Activated CD8-positive, alpha-beta T cell treated with anti-CD3 and anti-CD28 coated beads for 36 hours (primary cell): ENCODE results near the gene GPR173. TPM values are rescaled to one million over a fixed set of nuclear protein-coding genes. Genes with fewer than 3 reads are reported as not detected.
A peak's percentile ranks its signal among the peaks of the same experiment; 100 is the strongest.

Experiments used
- ATAC-seq: fragments of 200-7000 bp; cut with Tn5 transposase; one replicate; pipeline ENCODE4 v1.10.0; 2021; ENCODE audit warnings: mild to moderate bottlenecking, moderate library complexity
- CTCF ChIA-PET: fragments of 350-600 bp; sonication (Branson Sonifier 250); formaldehyde crosslinking; loops from one replicate; lab custom pipeline; 2021; ENCODE audit warnings: antibody characterized with exemption; lab: Charles Lee
- POLR2A ChIA-PET: fragments of 350-600 bp; sonication (Branson Sonifier 250); formaldehyde crosslinking; loops from one replicate; lab custom pipeline; 2021; ENCODE audit warnings: antibody characterized with exemption; lab: Charles Lee
- DNase-seq: peaks from one replicate; pipeline ENCODE4 v3.0.0-alpha.2; 2020
- H3K27ac Mint-ChIP-seq: one replicate; pipeline ENCODE4 v1.8.0; 2021; ENCODE audit warnings: mild to moderate bottlenecking, mixed read lengths
- H3K27me3 Mint-ChIP-seq: one replicate; pipeline ENCODE4 v1.8.0; 2021; ENCODE audit warnings: mixed read lengths
- H3K36me3 Mint-ChIP-seq: one replicate; pipeline ENCODE4 v1.8.0; 2021; ENCODE audit warnings: low read depth, mixed read lengths
- H3K4me1 Mint-ChIP-seq: one replicate; pipeline ENCODE4 v1.8.0; 2021; ENCODE audit warnings: low read depth, mixed read lengths
- H3K4me3 Mint-ChIP-seq: one replicate; pipeline ENCODE4 v1.8.0; 2021; ENCODE audit warnings: mild to moderate bottlenecking, moderate library complexity, mixed read lengths
- H3K9me3 Mint-ChIP-seq: one replicate; pipeline ENCODE4 v1.8.0; 2021; ENCODE audit warnings: mixed read lengths
- intact Hi-C: fragments of 100-400 bp; cut with micrococcal nuclease; formaldehyde crosslinking; loops from one replicate; pipeline ENCODE4 v1.10.0; 2022
- total RNA-seq, 2 experiments: library from RNA; stranded (reverse); gene quantifications; one replicate each; pipeline ENCODE4 v1.2.3, GENCODE V29; 2021
- TF ChIP-seq, protein P1 (sequence below): fragments of 200-600 bp; IDR thresholded peaks from one replicate; pipeline ENCODE4 v1.8.0; 2022; ENCODE audit warnings: antibody characterized with exemption, mild to moderate bottlenecking

GPR173 gene
- total RNA-seq, 2 experiments from 2014 or later, result 0.36 to 0.70 TPM

DNA sequence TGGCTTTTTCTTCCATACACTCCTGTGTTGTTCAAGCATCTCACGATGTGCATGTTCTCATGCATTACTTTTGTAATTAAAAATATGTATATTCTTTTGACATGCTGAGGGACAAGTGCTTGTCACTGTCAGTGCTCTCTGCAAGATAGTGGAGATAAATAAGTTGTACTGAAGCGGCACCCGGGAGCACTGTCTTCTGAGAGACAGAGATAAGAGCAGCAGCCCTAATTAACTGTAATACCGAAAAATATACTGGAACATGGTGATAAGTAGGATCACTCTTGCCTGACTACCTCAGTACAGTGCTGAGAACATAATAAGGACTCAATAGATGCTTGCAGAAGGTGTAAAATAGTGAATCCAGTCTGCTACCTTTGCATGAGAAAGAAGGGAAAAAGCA, 9.4 kb upstream of the GPR173 start:
- Mint-ChIP-seq H3K27ac (no peak overlapping the region), H3K9me3 (no peaks in the 10 kb centered on the region), H3K36me3 (no peaks in the 10 kb centered on the region), H3K27me3 (peaks cover 7% of the 10 kb centered on the region), H3K4me1 (no peaks in the 10 kb centered on the region), H3K4me3 (no peak overlapping the region)
- POLR2A ChIA-PET, result no interaction called here
- DNase-seq (no peak), ATAC-seq (no peak)
- intact Hi-C loops, result no loop called here
- CTCF ChIA-PET, result no interaction called here
- TF ChIP-seq, protein P1, sequence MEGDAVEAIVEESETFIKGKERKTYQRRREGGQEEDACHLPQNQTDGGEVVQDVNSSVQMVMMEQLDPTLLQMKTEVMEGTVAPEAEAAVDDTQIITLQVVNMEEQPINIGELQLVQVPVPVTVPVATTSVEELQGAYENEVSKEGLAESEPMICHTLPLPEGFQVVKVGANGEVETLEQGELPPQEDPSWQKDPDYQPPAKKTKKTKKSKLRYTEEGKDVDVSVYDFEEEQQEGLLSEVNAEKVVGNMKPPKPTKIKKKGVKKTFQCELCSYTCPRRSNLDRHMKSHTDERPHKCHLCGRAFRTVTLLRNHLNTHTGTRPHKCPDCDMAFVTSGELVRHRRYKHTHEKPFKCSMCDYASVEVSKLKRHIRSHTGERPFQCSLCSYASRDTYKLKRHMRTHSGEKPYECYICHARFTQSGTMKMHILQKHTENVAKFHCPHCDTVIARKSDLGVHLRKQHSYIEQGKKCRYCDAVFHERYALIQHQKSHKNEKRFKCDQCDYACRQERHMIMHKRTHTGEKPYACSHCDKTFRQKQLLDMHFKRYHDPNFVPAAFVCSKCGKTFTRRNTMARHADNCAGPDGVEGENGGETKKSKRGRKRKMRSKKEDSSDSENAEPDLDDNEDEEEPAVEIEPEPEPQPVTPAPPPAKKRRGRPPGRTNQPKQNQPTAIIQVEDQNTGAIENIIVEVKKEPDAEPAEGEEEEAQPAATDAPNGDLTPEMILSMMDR, result no peak

DNA sequence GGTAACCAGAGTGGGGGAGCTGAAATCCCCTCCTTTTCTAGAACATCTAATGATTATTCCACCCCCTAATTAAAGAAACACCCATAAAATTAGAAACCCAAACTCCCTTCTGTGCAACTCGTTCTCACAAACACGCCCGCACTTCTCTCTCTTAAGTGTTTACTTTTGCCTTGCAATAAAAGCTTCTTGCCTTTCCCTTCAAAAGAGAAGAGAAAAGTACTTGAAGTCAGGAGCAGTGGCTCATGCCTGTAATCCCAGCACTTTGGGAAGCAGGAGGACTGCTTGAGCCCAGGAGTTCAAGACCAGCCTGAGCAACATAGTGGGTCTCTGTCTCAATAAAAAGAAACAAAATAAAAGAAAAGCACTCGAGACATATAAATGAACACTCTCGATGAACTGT, 3.6 kb upstream of the GPR173 start:
- ChIA-PET CTCF (no interaction called here), POLR2A (no interaction called here)
- Mint-ChIP-seq H3K9me3 (no peaks in the 10 kb centered on the region), H3K4me1 (peaks cover 3% of the 10 kb centered on the region), H3K4me3 (no peak overlapping the region), H3K27me3 (peaks cover 5% of the 10 kb centered on the region), H3K36me3 (no peaks in the 10 kb centered on the region), H3K27ac (no peak overlapping the region)
- intact Hi-C loops, result no loop called here
- TF ChIP-seq, protein P1, result no peak
- ATAC-seq (no peak), DNase-seq (no peak)

DNA sequence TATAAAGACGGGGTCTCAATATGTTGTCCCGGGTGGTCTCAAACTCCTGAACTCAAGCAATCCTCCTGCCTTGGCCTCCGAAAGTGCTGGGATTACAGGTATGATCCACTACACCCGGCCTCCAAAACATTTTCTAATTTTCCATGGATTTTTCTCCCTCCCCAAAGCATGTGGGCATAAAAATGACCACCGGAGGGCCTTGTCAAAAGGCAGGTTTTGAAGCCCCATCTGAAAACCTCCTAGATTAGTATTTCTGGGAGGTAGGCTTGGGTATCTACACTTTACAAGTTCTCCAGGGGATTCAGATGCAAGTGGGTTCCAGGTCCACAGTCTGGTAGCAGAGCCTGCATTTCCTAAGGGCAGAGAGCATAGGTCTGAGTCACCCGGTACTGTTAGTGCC, 1.4 kb upstream of the GPR173 start:
- ATAC-seq, result no peak
- Mint-ChIP-seq H3K4me3 (no peak overlapping the region), H3K36me3 (no peaks in the 10 kb centered on the region), H3K9me3 (no peaks in the 10 kb centered on the region), H3K4me1 (peaks cover 3% of the 10 kb centered on the region), H3K27ac (no peak overlapping the region), H3K27me3 (peaks cover 5% of the 10 kb centered on the region)
- no peak for DNase-seq
- TF ChIP-seq, protein P1, result no peak
- intact Hi-C loops, result no loop called here
- ChIA-PET POLR2A (no interaction called here), CTCF (no interaction called here)

DNA sequence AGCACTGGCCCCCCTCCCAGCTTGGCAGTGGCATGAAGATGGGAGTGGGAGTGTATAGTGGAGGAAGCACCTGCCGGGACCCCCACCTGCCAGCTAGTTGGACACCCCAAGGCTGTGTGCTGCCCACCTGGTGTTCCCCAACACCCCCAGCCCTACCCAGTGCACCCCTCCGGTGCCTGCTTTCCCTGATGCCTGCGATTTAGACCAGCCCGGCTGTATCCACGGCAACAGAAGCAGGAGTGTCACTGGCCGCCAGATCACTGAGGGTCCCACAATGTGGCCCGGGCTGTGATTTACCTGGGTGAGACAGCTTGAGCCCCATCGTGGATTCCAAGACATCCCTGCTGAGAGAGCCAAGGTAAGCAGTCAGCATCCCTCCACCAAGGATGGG, 533 bp downstream of the GPR173 start:
- Mint-ChIP-seq H3K4me3 (peak overlapping the region; percentile 29), H3K36me3 (no peaks in the 10 kb centered on the region), H3K27ac (no peak overlapping the region), H3K27me3 (peaks cover 5% of the 10 kb centered on the region), H3K4me1 (peaks cover 3% of the 10 kb centered on the region), H3K9me3 (no peaks in the 10 kb centered on the region)
- TF ChIP-seq, protein P1, result no peak
- ATAC-seq (no peak), DNase-seq (no peak)
- intact Hi-C loops, result no loop called here
- POLR2A ChIA-PET, result no interaction called here
- CTCF ChIA-PET, result no interaction called here

DNA sequence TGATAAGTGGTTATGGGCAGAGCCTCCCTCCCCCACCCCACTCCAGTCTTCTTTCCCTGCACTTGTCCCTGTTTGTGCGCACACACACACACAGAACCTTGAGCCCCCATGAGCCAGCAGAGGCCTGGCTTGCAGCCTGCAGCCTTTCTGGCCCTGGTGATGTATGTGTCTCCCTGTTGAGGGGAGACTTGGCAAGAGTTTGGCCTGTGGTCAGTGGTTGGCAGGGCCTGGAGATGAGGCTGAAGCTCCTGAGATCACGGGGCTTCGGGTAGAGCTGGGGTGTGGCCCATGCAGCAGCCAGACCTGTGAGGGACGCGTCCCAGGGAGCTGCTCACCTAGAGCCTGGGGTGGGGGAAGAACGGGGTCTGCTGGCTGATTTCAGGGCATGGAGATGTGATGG, 2.3 kb downstream of the GPR173 start:
- intact Hi-C loops, result no loop called here
- ChIA-PET POLR2A (no interaction called here), CTCF (no interaction called here)
- DNase-seq, result no peak
- ATAC-seq, result no peak
- no peaks in the 10 kb centered on the region for H3K9me3 Mint-ChIP-seq
- TF ChIP-seq, protein P1, result no peak
- H3K36me3 Mint-ChIP-seq, result no peaks in the 10 kb centered on the region
- H3K4me1 Mint-ChIP-seq, result peaks cover 3% of the 10 kb centered on the region
- H3K27me3 Mint-ChIP-seq, result peaks cover 5% of the 10 kb centered on the region
- H3K4me3 Mint-ChIP-seq, result no peak overlapping the region
- no peak overlapping the region for H3K27ac Mint-ChIP-seq
